HCT116 (cell line): ENCODE measurements around the gene TRPM3. TPM values are rescaled to one million over a fixed set of nuclear protein-coding genes. Genes with fewer than 3 reads are reported as not detected.

ENCODE experiments used
- ATAC-seq: fragments of 200-7000 bp; cut with Tn5 transposase; 2 replicates; pipeline ENCODE4 v1.9.1; 2020; ENCODE audit warnings: mild to moderate bottlenecking, moderate library complexity
- BruUV-seq: library from RNA; stranded (reverse); fragments of 400-500 nt; replicated peaks from 2 replicates; lab custom pipeline; 2021; lab: Mats Ljungman, UMichigan
- CTCF ChIA-PET: fragments of 300-600 bp; sonication (Branson Sonifier 250); formaldehyde crosslinking; loops from one replicate; lab custom pipeline; 2021; ENCODE audit warnings: antibody characterized with exemption; lab: Charles Lee
- POLR2A ChIA-PET: fragments of 300-600, 350-600 bp; sonication (Branson Sonifier 250); formaldehyde crosslinking; loops from one replicate; lab custom pipeline; 2021; ENCODE audit warnings: antibody characterized with exemption; lab: Charles Lee
- RAD21 ChIA-PET, 2 experiments: fragments of 300-600 bp; sonication (Branson Sonifier 250); formaldehyde crosslinking; loops; one replicate each; lab custom pipeline; 2023; ENCODE audit warnings: low total read pairs in 2 of 2; ENCODE audit not compliant: uncharacterized antibody in 2 of 2, unreplicated experiment in 2 of 2, low non-redundant PET in 1 of 2; lab: Charles Lee
- DNase-seq: peaks from one replicate; pipeline ENCODE4 v3.0.0-alpha.2; 2010; ENCODE audit warnings: low read depth, low spot score
- H2AFZ ChIP-seq: fragments of 200-600 bp; shearing (Covaris generic), sonication (generic); 2 replicates; pipeline ENCODE4 v1.6.1; 2017; ENCODE audit warnings: low read depth, mixed run types, mixed read lengths, antibody characterized with exemption, low read length; ENCODE audit not compliant: poor library complexity, severe bottlenecking
- H3K27ac ChIP-seq: 2 replicates; pipeline ENCODE4 v1.5.1; 2012; ENCODE audit warnings: low read depth, low read length
- H3K27me3 ChIP-seq: fragments of 200-600 bp; sonication (generic); 2 replicates; pipeline ENCODE4 v1.6.1; 2016; ENCODE audit warnings: mixed run types, low read length, mixed read lengths; ENCODE audit not compliant: insufficient read depth
- H3K36me3 ChIP-seq, 2 experiments: fragments of 200-500 bp in 1 of 2; fragments of 200-600 bp in 1 of 2; sonication (Bioruptor generic) in 1 of 2; sonication (generic) in 1 of 2; 2 replicates each; pipeline versions ENCODE4 v1.5.1 to v1.6.1; 2014 to 2016; ENCODE audit warnings: low read length in 2 of 2, inconsistent platforms in 1 of 2, mixed read lengths in 1 of 2, mixed run types in 1 of 2; ENCODE audit not compliant: insufficient read depth in 2 of 2, control insufficient read depth in 1 of 2
- H3K4me1 ChIP-seq, 2 experiments: fragments of 200-600 bp in 1 of 2; sonication (generic) in 1 of 2; 2 replicates each; pipeline versions ENCODE4 v1.5.1 to v1.6.1; 2012 to 2017; ENCODE audit warnings: low read length in 2 of 2, inconsistent platforms in 1 of 2, mild to moderate bottlenecking in 1 of 2, mixed read lengths in 1 of 2, mixed run types in 1 of 2, moderate library complexity in 1 of 2; ENCODE audit not compliant: insufficient read depth in 2 of 2, control insufficient read depth in 1 of 2
- H3K4me2 ChIP-seq: fragments of 200-600 bp; sonication (generic); 2 replicates; pipeline ENCODE4 v1.6.1; 2017; ENCODE audit warnings: mixed run types, low read length, mixed read lengths
- H3K4me3 ChIP-seq, 2 experiments: fragments of 200-600 bp in 1 of 2; sonication (generic) in 1 of 2; replicated peaks in 1 of 2; 2 replicates each; pipeline ENCODE4 v1.5.1; 2011 to 2016; ENCODE audit warnings: low read length in 2 of 2, control low read depth in 1 of 2, low read depth in 1 of 2, mild to moderate bottlenecking in 1 of 2, mixed read lengths in 1 of 2, mixed run types in 1 of 2
- H3K79me2 ChIP-seq: fragments of 200-600 bp; sonication (generic); 2 replicates; pipeline ENCODE4 v1.6.1; 2017; ENCODE audit warnings: mild to moderate bottlenecking, mixed run types, low read length, moderate library complexity, mixed read lengths; ENCODE audit not compliant: insufficient read depth
- H3K9ac ChIP-seq: fragments of 200-600 bp; sonication (generic); 2 replicates; pipeline ENCODE4 v1.6.1; 2016; ENCODE audit warnings: low read length, mixed read lengths
- H3K9me2 ChIP-seq: fragments of 200-600 bp; sonication (generic), shearing (Covaris generic); 2 replicates; pipeline ENCODE4 v1.6.1; 2017; ENCODE audit warnings: mixed run types, mild to moderate bottlenecking, moderate library complexity; ENCODE audit not compliant: insufficient read depth
- H3K9me3 ChIP-seq, 2 experiments: fragments of 200-500 bp in 1 of 2; fragments of 200-600 bp in 1 of 2; sonication (Bioruptor generic) in 1 of 2; sonication (generic) in 1 of 2; 2 replicates each; pipeline ENCODE4 v1.6.1; 2014 to 2017; ENCODE audit warnings: low read length in 2 of 2, mixed read lengths in 2 of 2, inconsistent platforms in 1 of 2, low read depth in 1 of 2, mild to moderate bottlenecking in 1 of 2, mixed run types in 1 of 2, moderate library complexity in 1 of 2; ENCODE audit not compliant: control insufficient read depth in 1 of 2, insufficient read depth in 1 of 2
- H4K20me1 ChIP-seq: fragments of 200-600 bp; sonication (generic), shearing (Covaris generic); 2 replicates; pipeline ENCODE4 v1.6.1; 2017; ENCODE audit warnings: mixed run types, mild to moderate bottlenecking, moderate library complexity; ENCODE audit not compliant: insufficient read depth
- CEBPB ChIP-seq: IDR thresholded peaks from 2 replicates; pipeline ENCODE4 v1.6.1; 2012; ENCODE audit warnings: low read depth
- ELF1 ChIP-seq: IDR thresholded peaks from 2 replicates; pipeline ENCODE4 v1.6.1; 2012; ENCODE audit warnings: low read depth, borderline replicate concordance
- EZH2 ChIP-seq: fragments of 200-600 bp; sonication (generic); IDR thresholded peaks from 2 replicates; pipeline ENCODE4 v1.6.1; 2017; ENCODE audit warnings: antibody characterized with exemption, mixed run types
- EZH2phosphoT487 ChIP-seq: fragments of 200-600 bp; IDR thresholded peaks from 2 replicates; pipeline ENCODE4 v1.6.1; 2018; ENCODE audit warnings: antibody characterized with exemption, borderline replicate concordance
- FOSL1 ChIP-seq: IDR thresholded peaks from 2 replicates; pipeline ENCODE4 v1.6.1; 2012; ENCODE audit warnings: low read depth
- JUND ChIP-seq: IDR thresholded peaks from 2 replicates; pipeline ENCODE4 v1.6.1; 2012
- POLR2A ChIP-seq: IDR thresholded peaks from 2 replicates; pipeline ENCODE4 v1.7.0; 2011; ENCODE audit warnings: borderline replicate concordance; ENCODE audit not compliant: insufficient read depth, insufficient read length; ENCODE audit errors: extremely low read depth
- POLR2AphosphoS5 ChIP-seq: IDR thresholded peaks from 2 replicates; pipeline ENCODE4 v1.6.1; 2011; ENCODE audit warnings: mild to moderate bottlenecking, low read depth, low read length, moderate library complexity
- RAD21 ChIP-seq: IDR thresholded peaks from 2 replicates; pipeline ENCODE4 v1.6.1; 2012; ENCODE audit warnings: low read depth, mild to moderate bottlenecking
- SIN3A ChIP-seq: IDR thresholded peaks from 2 replicates; pipeline ENCODE4 v1.6.1; 2012; ENCODE audit warnings: low read depth
- SP1 ChIP-seq: IDR thresholded peaks from 2 replicates; pipeline ENCODE4 v1.6.1; 2012; ENCODE audit warnings: low read depth
- SRF ChIP-seq: IDR thresholded peaks from 2 replicates; pipeline ENCODE4 v1.6.1; 2012; ENCODE audit warnings: low read depth
- TCF7L2 ChIP-seq: IDR thresholded peaks from 2 replicates; pipeline ENCODE4 v1.7.0; 2011; ENCODE audit warnings: borderline replicate concordance, inconsistent platforms; ENCODE audit not compliant: insufficient read depth, insufficient read length; ENCODE audit errors: extremely low read depth
- ZNF274 ChIP-seq: fragments of 200-500 bp; sonication (Bioruptor generic); IDR thresholded peaks from 2 replicates; pipeline ENCODE4 v1.6.1; 2014; ENCODE audit warnings: mild to moderate bottlenecking, low read depth, low read length, inconsistent platforms
- intact Hi-C: fragments of 100-400 bp; cut with micrococcal nuclease; formaldehyde crosslinking; loops from 2 replicates; pipeline ENCODE4 v1.10.0; 2022
- total RNA-seq: library from RNA; stranded (reverse); gene quantifications from one replicate; pipeline ENCODE4 v1.2.1, GENCODE V29; 2021; ENCODE audit not compliant: unreplicated experiment
- TF ChIP-seq, protein P1 (sequence below): IDR thresholded peaks from 2 replicates; pipeline ENCODE4 v1.6.1; 2012; ENCODE audit warnings: low read depth
- TF ChIP-seq, protein P2 (sequence below): IDR thresholded peaks from 2 replicates; pipeline ENCODE4 v1.6.1; 2012

The TRPM3 gene
- total RNA-seq, 1 experiment from 2014 or later = not detected

DNA sequence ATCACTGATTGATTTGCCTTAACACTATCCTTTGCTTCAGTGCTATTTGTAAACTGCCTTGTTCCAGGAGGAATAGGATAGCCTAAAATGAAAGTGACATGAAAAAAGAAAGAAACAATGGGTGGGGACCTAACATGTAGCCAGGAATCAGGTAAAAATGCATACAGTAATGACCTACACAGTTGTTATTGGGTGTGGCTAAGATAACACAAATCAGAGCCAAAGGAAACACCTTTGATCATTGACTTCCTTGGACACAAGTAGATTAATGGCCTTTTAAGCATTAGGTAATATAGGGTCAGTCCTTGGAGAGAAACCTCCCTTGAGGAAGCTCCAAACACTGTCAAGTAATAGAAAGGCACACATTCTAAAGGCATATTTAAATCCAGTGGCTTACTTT, 220.4 kb downstream of the TRPM3 start:
- no peak overlapping the region for H3K9ac ChIP-seq
- no peak overlapping the region for H3K27ac ChIP-seq
- H3K27me3 ChIP-seq = peaks cover 41% of the 10 kb centered on the region
- no peak overlapping the region for H2AFZ ChIP-seq
- ChIA-PET CTCF (no interaction called here), POLR2A (no interaction called here), RAD21 (no interaction called here)
- no peak overlapping the region for H3K4me2 ChIP-seq
- H3K4me1 ChIP-seq = no peaks in the 10 kb centered on the region
- no peaks in the 10 kb centered on the region for H3K36me3 ChIP-seq
- no peak for ATAC-seq
- intact Hi-C loops = no loop called here
- no peaks in the 10 kb centered on the region for H4K20me1 ChIP-seq
- no peaks in the 10 kb centered on the region for H3K79me2 ChIP-seq
- no peak for DNase-seq
- no peaks in the 10 kb centered on the region for H3K9me3 ChIP-seq
- TF ChIP-seq, protein P1, sequence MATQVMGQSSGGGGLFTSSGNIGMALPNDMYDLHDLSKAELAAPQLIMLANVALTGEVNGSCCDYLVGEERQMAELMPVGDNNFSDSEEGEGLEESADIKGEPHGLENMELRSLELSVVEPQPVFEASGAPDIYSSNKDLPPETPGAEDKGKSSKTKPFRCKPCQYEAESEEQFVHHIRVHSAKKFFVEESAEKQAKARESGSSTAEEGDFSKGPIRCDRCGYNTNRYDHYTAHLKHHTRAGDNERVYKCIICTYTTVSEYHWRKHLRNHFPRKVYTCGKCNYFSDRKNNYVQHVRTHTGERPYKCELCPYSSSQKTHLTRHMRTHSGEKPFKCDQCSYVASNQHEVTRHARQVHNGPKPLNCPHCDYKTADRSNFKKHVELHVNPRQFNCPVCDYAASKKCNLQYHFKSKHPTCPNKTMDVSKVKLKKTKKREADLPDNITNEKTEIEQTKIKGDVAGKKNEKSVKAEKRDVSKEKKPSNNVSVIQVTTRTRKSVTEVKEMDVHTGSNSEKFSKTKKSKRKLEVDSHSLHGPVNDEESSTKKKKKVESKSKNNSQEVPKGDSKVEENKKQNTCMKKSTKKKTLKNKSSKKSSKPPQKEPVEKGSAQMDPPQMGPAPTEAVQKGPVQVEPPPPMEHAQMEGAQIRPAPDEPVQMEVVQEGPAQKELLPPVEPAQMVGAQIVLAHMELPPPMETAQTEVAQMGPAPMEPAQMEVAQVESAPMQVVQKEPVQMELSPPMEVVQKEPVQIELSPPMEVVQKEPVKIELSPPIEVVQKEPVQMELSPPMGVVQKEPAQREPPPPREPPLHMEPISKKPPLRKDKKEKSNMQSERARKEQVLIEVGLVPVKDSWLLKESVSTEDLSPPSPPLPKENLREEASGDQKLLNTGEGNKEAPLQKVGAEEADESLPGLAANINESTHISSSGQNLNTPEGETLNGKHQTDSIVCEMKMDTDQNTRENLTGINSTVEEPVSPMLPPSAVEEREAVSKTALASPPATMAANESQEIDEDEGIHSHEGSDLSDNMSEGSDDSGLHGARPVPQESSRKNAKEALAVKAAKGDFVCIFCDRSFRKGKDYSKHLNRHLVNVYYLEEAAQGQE = no peak
- TF ChIP-seq CEBPB (no peak), ZNF274 (no peak), RAD21 (no peak), FOSL1 (no peak)
- TF ChIP-seq, protein P2, sequence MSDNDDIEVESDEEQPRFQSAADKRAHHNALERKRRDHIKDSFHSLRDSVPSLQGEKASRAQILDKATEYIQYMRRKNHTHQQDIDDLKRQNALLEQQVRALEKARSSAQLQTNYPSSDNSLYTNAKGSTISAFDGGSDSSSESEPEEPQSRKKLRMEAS = no peak
- H3K4me3 ChIP-seq = no peak overlapping the region
- H3K9me2 ChIP-seq = no peaks in the 10 kb centered on the region
- no TSS peak for BruUV-seq

DNA sequence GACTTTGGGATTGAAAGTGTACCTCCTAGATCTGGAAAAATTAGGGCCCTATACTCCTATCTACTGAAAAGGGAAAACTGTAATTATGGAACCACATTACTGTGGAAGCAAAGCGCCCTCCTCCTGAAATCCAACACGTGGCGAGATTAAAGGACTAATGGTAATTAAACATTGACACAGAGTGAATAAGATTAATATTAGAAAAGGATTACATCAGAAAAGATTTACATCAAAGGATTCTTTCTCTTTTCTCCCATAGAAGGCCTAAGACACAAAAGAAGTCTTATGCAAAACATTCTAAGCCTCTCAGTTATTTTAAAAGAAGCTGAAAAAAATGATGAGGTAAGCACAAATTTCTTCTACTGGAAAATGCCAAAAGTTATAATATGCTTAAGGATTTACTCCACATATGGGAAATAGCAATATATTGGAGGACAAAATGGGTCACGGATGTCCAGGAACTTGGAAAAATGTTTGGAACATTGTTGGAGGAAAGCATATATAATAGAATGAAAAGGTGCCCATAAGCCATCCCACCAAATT, 227.8 kb downstream of the TRPM3 start:
- POLR2A ChIA-PET = no interaction called here
- Histone ChIP-seq H3K4me3 (no peak overlapping the region), H2AFZ (no peak overlapping the region), H3K9ac (no peak overlapping the region), H3K4me2 (no peak overlapping the region), H4K20me1 (no peaks in the 10 kb centered on the region), H3K27me3 (peaks cover 6% of the 10 kb centered on the region), H3K36me3 (no peaks in the 10 kb centered on the region), H3K27ac (no peak overlapping the region), H3K9me3 (no peaks in the 10 kb centered on the region), H3K79me2 (no peaks in the 10 kb centered on the region), H3K9me2 (0 out of 2 replicates have a peak, but pooled peaks cover 3% of the 10 kb centered on the region), H3K4me1 (no peaks in the 10 kb centered on the region)
- no peak for DNase-seq
- BruUV-seq = no TSS peak
- CTCF ChIA-PET = no interaction called here
- intact Hi-C loops = no loop called here
- RAD21 ChIA-PET = no interaction called here
- ATAC-seq = no peak
- no peak for TF ChIP-seq POLR2A
- no peak for TF ChIP-seq JUND
- no peak for TF ChIP-seq SRF
- TF ChIP-seq SP1 = no peak
- TF ChIP-seq POLR2AphosphoS5 = no peak
- no peak for TF ChIP-seq ELF1
- no peak for TF ChIP-seq SIN3A
- TF ChIP-seq EZH2 = no peak
- TF ChIP-seq CEBPB = no peak
- TF ChIP-seq TCF7L2 = no peak
- TF ChIP-seq EZH2phosphoT487 = no peak
- TF ChIP-seq RAD21 = no peak
